ENCODE measurements around the gene TSSK3. TPM values are rescaled to one million over a fixed set of nuclear protein-coding genes. Genes with fewer than 3 reads are reported as not detected.

Gene TSSK3
- total RNA-seq, 4 donors from 2014 or later = 0.42 to 1.5 (median 0.84) TPM; not detected in 1

GRCh38 chr1:32373996-32374592, 11.8 kb downstream of the TSSK3 start:
- TF ChIP-seq CTCF (IDR thresholded peaks at IDR 0.05) = no peak
- no peak for TF ChIP-seq POLR2A (IDR thresholded peaks at IDR 0.05)
- no peak for DNase-seq (ENCODE audit: low spot score in 2 of 2)
- intact Hi-C loops (cut with DNase I; ENCODE audit: low total_unique reads) = no loop called here
- 63 to 81% methylated on average over 1 of the region's 1 CpG for WGBS, 2 donors
- no peak overlapping the region for H3K4me3 ChIP-seq (ENCODE audit: low read depth, poor library complexity, severe bottlenecking)

GRCh38 chr1:32376199-32376598, 13.9 kb downstream of the TSSK3 start:
- WGBS, 2 donors = 87 to 89% methylated on average over 11 of the region's 11 CpGs
- DNase-seq (ENCODE audit: low spot score in 2 of 2) = no peak
- intact Hi-C loops (cut with DNase I; ENCODE audit: low total_unique reads) = no loop called here
- TF ChIP-seq CTCF (IDR thresholded peaks at IDR 0.05) (no peak), POLR2A (IDR thresholded peaks at IDR 0.05) (no peak)
- no peak overlapping the region for H3K4me3 ChIP-seq (ENCODE audit: low read depth, poor library complexity, severe bottlenecking)

- no peak for DNase-seq (ENCODE audit: low spot score in 2 of 2)
- no peak for TF ChIP-seq POLR2A (IDR thresholded peaks at IDR 0.05)
- no peak for TF ChIP-seq CTCF (IDR thresholded peaks at IDR 0.05)
- intact Hi-C loops (cut with DNase I; ENCODE audit: low total_unique reads) = no loop called here
- 87 to 91% methylated on average over 12 of the region's 12 CpGs for WGBS, 2 donors
- no peak overlapping the region for H3K4me3 ChIP-seq (ENCODE audit: low read depth, poor library complexity, severe bottlenecking)
Measured at GRCh38 chr1:32377541-32378220, 15.3 kb downstream of the TSSK3 start.

GRCh38 chr1:32380057-32380456, 17.7 kb downstream of the TSSK3 start:
- intact Hi-C loops (cut with DNase I; ENCODE audit: low total_unique reads) = no loop called here
- no peak overlapping the region for H3K4me3 ChIP-seq (ENCODE audit: low read depth, poor library complexity, severe bottlenecking)
- TF ChIP-seq CTCF (IDR thresholded peaks at IDR 0.05) = no peak
- WGBS, 2 donors = 88 to 93% methylated on average over 9 of the region's 9 CpGs
- DNase-seq (ENCODE audit: low spot score in 2 of 2) = no peak

GRCh38 chr1:32386676-32387392, 24.5 kb downstream of the TSSK3 start:
- TF ChIP-seq CTCF (IDR thresholded peaks at IDR 0.05) (no peak), POLR2A (IDR thresholded peaks at IDR 0.05) (no peak)

More at GRCh38 chr1:32386676-32387392, 24.5 kb downstream of the TSSK3 start:
- DNase-seq (ENCODE audit: low spot score in 2 of 2) = no peak
- 91 to 96% methylated on average over 13 of the region's 13 CpGs for WGBS, 2 donors
- intact Hi-C loops (cut with DNase I; ENCODE audit: low total_unique reads) = no loop called here
- H3K4me3 ChIP-seq (ENCODE audit: low read depth, poor library complexity, severe bottlenecking) = no peak overlapping the region
